GM19035 (cell line): ENCODE measurements around the gene CSAG1.
"Not testable (repeated sequence)": the region's sequence is repeated elsewhere in the genome, so short reads cannot be mapped to it uniquely, and the experiment has no call there.

Experiments used
- ATAC-seq: cut with Tn5 transposase; IDR thresholded peaks from one replicate; pipeline ENCODE4 v1.9.1; 2021; ENCODE audit not compliant: unreplicated experiment

The CSAG1 gene

GRCh38 chrX:152700390-152700789 lies 33.1 kb downstream of the CSAG1 start:
- ATAC-seq: not testable (repeated sequence)

GRCh38 chrX:152697952-152698931 lies 35.3 kb downstream of the CSAG1 start, which contains the start of gene MAGEA3:
Gene MAGEA3, plus strand, starts transcription at chrX:152698794. Its CDS starts 2,039 bp downstream, at chrX:152700833.
- ATAC-seq: not testable (repeated sequence)

GRCh38 chrX:152681012-152681411 lies 52.5 kb downstream of the CSAG1 start:
- ATAC-seq: peak; percentile 79
